Occipital lobe (tissue), 2 donors: ENCODE data around the gene NEK4. TPM values are rescaled to one million over a fixed set of nuclear protein-coding genes. Genes with fewer than 3 reads are reported as not detected.

Source experiments
- DNase-seq: peaks from one replicate; lab custom pipeline; 2025; lab: John Stamatoyannopoulos, UW
- total RNA-seq: library from RNA; depleted of rRNA; stranded (reverse); fragments of >200 nt; gene quantifications from one replicate; pipeline ENCODE4 v1.2.3, GENCODE V29; 2014

Gene NEK4
- total RNA-seq, 1 donor from 2014 or later: 46.0 TPM

- no peak for DNase-seq
Observed at GRCh38 chr3:52793702-52794611, 23.2 kb upstream of the NEK4 start.

GRCh38 chr3:52792961-52793695, 22.4 kb upstream of the NEK4 start:
- no peak for DNase-seq

- DNase-seq: no peak
Observed at GRCh38 chr3:52792413-52792812, 21.7 kb upstream of the NEK4 start.

GRCh38 chr3:52791928-52792327, 21.2 kb upstream of the NEK4 start:
- no peak for DNase-seq

- DNase-seq: no peak
Observed at GRCh38 chr3:52791366-52791765, 20.6 kb upstream of the NEK4 start.

- no peak for DNase-seq
Observed at GRCh38 chr3:52790741-52791140, 20.0 kb upstream of the NEK4 start.

GRCh38 chr3:52790337-52790736, 19.6 kb upstream of the NEK4 start:
- no peak for DNase-seq

GRCh38 chr3:52789746-52790040, 19.0 kb upstream of the NEK4 start:
- no peak for DNase-seq

GRCh38 chr3:52788890-52789745, 18.4 kb upstream of the NEK4 start:
- no peak for DNase-seq

GRCh38 chr3:52787672-52788625, 17.2 kb upstream of the NEK4 start:
- DNase-seq: no peak

GRCh38 chr3:52787246-52787645, 16.5 kb upstream of the NEK4 start:
- no peak for DNase-seq

- no peak for DNase-seq
Observed at GRCh38 chr3:52786330-52787215, 15.8 kb upstream of the NEK4 start.

GRCh38 chr3:52784931-52785590, 14.3 kb upstream of the NEK4 start:
- no peak for DNase-seq

GRCh38 chr3:52784021-52784621, 13.4 kb upstream of the NEK4 start:
- DNase-seq: no peak

GRCh38 chr3:52783211-52783555, 12.4 kb upstream of the NEK4 start:
- no peak for DNase-seq

- DNase-seq: no peak
Observed at GRCh38 chr3:52782412-52783210, 11.9 kb upstream of the NEK4 start.

GRCh38 chr3:52781741-52782140, 11.0 kb upstream of the NEK4 start:
- no peak for DNase-seq
